Lung (tissue), 12 donors: ENCODE results near the gene ASPSCR1. TPM values are rescaled to one million over a fixed set of nuclear protein-coding genes. Genes with fewer than 3 reads are reported as not detected.

Source experiments
- ATAC-seq: fragments of 200-7000 bp; cut with Tn5 transposase; one replicate; pipeline ENCODE4 v1.9.1; 2020; ENCODE audit warnings: moderate number of reproducible peaks; ENCODE audit not compliant: insufficient read depth, low FRiP score
- DNase-seq, 3 donors: peaks; one replicate each; pipeline ENCODE4 v3.0.0-alpha.2; 2013 to 2017
- H3K27ac ChIP-seq, 2 donors: one replicate each; pipeline ENCODE4 v1.5.1; 2013; ENCODE audit warnings: mild to moderate bottlenecking in 2 of 2, moderate library complexity in 2 of 2, control low read depth in 1 of 2, inconsistent platforms in 1 of 2, low read depth in 1 of 2, low read length in 1 of 2
- H3K27me3 ChIP-seq, 3 donors: one replicate each; pipeline ENCODE4 v1.5.1; 2013; ENCODE audit warnings: low read length in 2 of 3; ENCODE audit not compliant: control insufficient read depth in 3 of 3, insufficient read depth in 3 of 3
- H3K36me3 ChIP-seq, 4 donors: one replicate each; pipeline ENCODE4 v1.5.1; 2013; ENCODE audit warnings: low read length in 4 of 4, mild to moderate bottlenecking in 1 of 4, moderate library complexity in 1 of 4; ENCODE audit not compliant: control insufficient read depth in 4 of 4, insufficient read depth in 4 of 4
- H3K4me1 ChIP-seq, 5 donors: one replicate each; pipeline ENCODE4 v1.5.1; 2013; ENCODE audit warnings: low read length in 5 of 5, mild to moderate bottlenecking in 2 of 5, moderate library complexity in 1 of 5; ENCODE audit not compliant: control insufficient read depth in 5 of 5, insufficient read depth in 5 of 5
- H3K4me3 ChIP-seq: one replicate; pipeline ENCODE4 v1.5.1; 2013; ENCODE audit warnings: mild to moderate bottlenecking, control low read depth, moderate library complexity
- H3K9ac ChIP-seq, 2 donors: one replicate each; pipeline ENCODE4 v1.5.1; 2013; ENCODE audit warnings: low read length in 2 of 2, control low read depth in 1 of 2; ENCODE audit not compliant: insufficient read depth in 1 of 2
- H3K9me3 ChIP-seq, 4 donors: one replicate each; pipeline ENCODE4 v1.5.1; 2013; ENCODE audit warnings: low read length in 3 of 4, mild to moderate bottlenecking in 1 of 4, moderate library complexity in 1 of 4; ENCODE audit not compliant: control insufficient read depth in 4 of 4, insufficient read depth in 3 of 4
- WGBS, 2 donors: extraction: QIAGEN DNeasy Blood & Tissue Kit; methylation state at CpG; one replicate each; pipeline ENCODE4 v1.1.7; 2013; 5-methylcytosine and 5-hydroxymethylcytosine counted together
- polyA plus RNA-seq, 2 donors: library from polyadenylated mRNA; stranded (reverse); fragments of 200-250 nt; gene quantifications; one replicate each; pipeline ENCODE4 v1.2.1, GENCODE V29; 2013
- total RNA-seq, 2 donors: library from RNA; depleted of rRNA in 1 of 2; stranded (reverse); fragments of >200 nt in 1 of 2; gene quantifications; one replicate each; pipeline ENCODE4 v1.2.1, GENCODE V29; 2014 to 2021
- TF ChIP-seq, protein P1 (sequence below): IDR thresholded peaks from 2 replicates; pipeline ENCODE4 v1.5.1; 2012; ENCODE audit warnings: mild to moderate bottlenecking; ENCODE audit errors: control extremely low read depth, extremely low read depth
- donor health status: control.
- donor health status: control.
- donor health status: Bipolar disorder and iron deficiency.
- donor health status: healthy.
- donor health status: DM: yes; HTN: yes; CAD: no.

Gene ASPSCR1
- total and polyA plus RNA-seq, 4 donors: 22.9 to 68.6 (median 42.4) TPM

DNA sequence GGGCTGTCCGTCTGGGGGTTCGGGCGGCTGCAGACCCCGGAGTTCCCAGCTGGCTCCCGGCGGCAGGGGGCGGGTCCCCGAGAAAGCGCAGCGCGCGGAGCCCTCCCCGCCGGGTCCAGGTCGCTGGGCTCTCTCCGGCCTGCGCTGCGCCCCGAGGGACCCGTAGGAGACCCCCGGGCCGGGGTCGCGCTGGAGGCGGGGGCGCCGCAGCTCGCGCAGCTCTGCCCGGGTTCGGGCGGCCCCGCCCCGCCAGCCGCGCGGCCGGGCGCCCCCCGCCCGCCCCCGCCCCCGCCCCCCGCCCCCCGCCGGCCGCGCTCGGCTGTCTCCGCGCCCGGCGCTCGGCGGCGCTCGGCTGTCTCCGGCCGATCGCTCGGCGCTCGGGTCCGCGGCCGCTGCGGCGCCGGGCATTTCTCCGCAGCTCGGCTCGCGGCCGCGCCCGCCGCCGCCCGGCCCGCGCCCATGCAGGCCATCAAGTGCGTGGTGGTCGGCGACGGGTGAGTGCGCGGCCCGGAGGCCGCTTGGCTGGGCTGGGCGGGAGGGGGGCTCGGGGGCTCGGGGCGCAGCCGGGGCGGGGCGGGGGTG lies 54.0 kb downstream of the ASPSCR1 start, which contains the start of gene RAC3:
Gene RAC3, plus strand, starts transcription at position 376 of the 582 bp plus-strand sequence. Its CDS starts 84 bp downstream, at position 460.
- H3K4me1 ChIP-seq: peaks cover 0 to 17% (median 4%) of the 10 kb centered on the region in 5 donors
- DNase-seq (peak in 2 of 3 donors; percentile 47 to 68), ATAC-seq (no peak)
- peaks cover 0 to 4% (median 2%) of the 10 kb centered on the region in 4 donors for H3K36me3 ChIP-seq
- no peaks in the 10 kb centered on the region for H3K9me3 ChIP-seq
- H3K4me3 ChIP-seq: peak within 1 kb of the TSS; percentile 30
- no peaks in the 10 kb centered on the region for H3K27me3 ChIP-seq
- TF ChIP-seq, protein P1, sequence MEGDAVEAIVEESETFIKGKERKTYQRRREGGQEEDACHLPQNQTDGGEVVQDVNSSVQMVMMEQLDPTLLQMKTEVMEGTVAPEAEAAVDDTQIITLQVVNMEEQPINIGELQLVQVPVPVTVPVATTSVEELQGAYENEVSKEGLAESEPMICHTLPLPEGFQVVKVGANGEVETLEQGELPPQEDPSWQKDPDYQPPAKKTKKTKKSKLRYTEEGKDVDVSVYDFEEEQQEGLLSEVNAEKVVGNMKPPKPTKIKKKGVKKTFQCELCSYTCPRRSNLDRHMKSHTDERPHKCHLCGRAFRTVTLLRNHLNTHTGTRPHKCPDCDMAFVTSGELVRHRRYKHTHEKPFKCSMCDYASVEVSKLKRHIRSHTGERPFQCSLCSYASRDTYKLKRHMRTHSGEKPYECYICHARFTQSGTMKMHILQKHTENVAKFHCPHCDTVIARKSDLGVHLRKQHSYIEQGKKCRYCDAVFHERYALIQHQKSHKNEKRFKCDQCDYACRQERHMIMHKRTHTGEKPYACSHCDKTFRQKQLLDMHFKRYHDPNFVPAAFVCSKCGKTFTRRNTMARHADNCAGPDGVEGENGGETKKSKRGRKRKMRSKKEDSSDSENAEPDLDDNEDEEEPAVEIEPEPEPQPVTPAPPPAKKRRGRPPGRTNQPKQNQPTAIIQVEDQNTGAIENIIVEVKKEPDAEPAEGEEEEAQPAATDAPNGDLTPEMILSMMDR: no peak
- H3K9ac ChIP-seq: no peak within 1 kb of the TSS
- H3K27ac ChIP-seq: no peak within 1 kb of the TSS
- 0 to 1% methylated on average over 37 to 96 of the region's 96 CpGs for WGBS, 2 donors

DNA sequence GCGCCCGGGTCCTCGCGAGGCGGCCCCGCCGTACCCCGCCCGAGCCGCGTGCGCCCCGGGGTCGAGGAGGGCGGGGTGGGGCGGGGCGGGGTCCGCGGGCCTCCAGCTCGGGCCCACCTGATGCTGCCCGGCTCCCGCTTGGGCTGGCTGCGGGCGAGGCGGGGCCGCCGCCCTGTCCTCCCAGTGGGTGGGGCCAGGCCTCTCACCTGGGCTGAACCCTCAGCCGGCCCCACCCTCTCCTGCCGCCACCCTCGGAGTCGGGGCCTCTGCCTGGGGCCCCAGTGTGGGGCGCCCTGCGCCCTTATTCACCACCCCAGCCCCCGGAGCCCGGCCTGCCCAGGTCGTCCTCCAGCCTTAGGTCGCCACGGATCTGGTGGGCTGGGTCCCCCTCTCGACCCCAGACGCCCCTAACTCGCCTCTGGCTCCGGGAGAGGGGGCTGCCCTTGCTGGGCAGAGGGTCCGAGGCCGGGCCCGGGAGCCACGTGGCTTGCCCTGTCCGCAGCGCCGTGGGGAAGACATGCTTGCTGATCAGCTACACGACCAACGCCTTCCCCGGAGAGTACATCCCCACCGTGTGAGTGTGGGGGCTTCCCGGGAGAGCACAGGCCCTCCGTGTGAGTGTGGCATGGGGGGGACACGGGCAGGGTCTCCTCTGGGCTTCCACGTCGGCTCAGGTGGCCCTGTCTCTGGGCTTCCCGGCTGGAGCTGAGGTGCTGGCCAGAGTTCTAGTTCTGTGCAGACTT lies 54.6 kb downstream of the ASPSCR1 start:
- Histone ChIP-seq H3K36me3 (peaks cover 0 to 4% (median 2%) of the 10 kb centered on the region in 4 donors), H3K27me3 (no peaks in the 10 kb centered on the region), H3K4me3 (no peak overlapping the region), H3K4me1 (peaks cover 0 to 24% (median 9%) of the 10 kb centered on the region in 5 donors), H3K27ac (no peak overlapping the region), H3K9ac (no peak overlapping the region), H3K9me3 (no peaks in the 10 kb centered on the region)
- TF ChIP-seq, protein P1: no peak
- DNase-seq: no peak
- WGBS, 2 donors: 12 to 16% methylated on average over 26 to 59 of the region's 59 CpGs
- no peak for ATAC-seq

DNA sequence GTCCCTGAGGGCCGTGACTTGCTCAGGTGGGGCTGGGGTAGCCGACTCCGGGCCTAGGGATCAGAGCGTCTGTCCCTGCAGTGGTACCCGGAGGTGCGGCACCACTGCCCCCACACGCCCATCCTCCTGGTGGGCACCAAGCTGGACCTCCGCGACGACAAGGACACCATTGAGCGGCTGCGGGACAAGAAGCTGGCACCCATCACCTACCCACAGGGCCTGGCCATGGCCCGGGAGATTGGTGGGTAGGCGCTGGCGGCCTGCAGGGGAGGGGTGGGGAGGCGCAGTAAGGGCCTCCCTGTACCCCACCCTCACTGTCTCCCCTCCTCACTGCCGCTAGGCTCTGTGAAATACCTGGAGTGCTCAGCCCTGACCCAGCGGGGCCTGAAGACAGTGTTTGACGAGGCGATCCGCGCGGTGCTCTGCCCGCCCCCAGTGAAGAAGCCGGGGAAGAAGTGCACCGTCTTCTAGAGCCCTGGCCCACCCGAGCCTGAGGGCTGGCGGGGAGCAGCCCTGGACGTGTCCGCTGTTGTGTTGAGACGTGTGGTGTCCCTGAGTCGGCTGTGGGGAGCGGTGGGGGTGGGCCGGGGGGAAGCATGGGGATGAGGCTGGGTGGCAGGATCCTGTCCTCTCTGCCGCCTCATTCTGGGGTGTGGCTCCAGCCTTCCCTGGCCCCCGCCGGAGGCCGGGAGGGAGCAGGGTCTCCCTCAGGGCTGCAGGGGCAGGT lies 56.1 kb downstream of the ASPSCR1 start:
- H3K27ac ChIP-seq: no peak overlapping the region
- no peak for ATAC-seq
- H3K27me3 ChIP-seq: no peaks in the 10 kb centered on the region
- peaks cover 0 to 28% (median 9%) of the 10 kb centered on the region in 5 donors for H3K4me1 ChIP-seq
- H3K9me3 ChIP-seq: no peaks in the 10 kb centered on the region
- WGBS, 2 donors: 94 to 95% methylated on average over 34 to 38 of the region's 38 CpGs
- H3K9ac ChIP-seq: no peak overlapping the region
- DNase-seq: no peak
- H3K4me3 ChIP-seq: no peak overlapping the region
- TF ChIP-seq, protein P1: no peak
- H3K36me3 ChIP-seq: peaks cover 0 to 4% (median 0%) of the 10 kb centered on the region in 4 donors
